Measurements from ENCODE around the gene NUP160. TPM values are rescaled to one million over a fixed set of nuclear protein-coding genes. Genes with fewer than 3 reads are reported as not detected.

The NUP160 gene
- total and polyA plus RNA-seq, 10 of the 15 experiments (the other 5 are each of a cell fraction or from before 2014, with no cell fraction given): 24.0 to 87.6 (median 54.6) TPM

DNA sequence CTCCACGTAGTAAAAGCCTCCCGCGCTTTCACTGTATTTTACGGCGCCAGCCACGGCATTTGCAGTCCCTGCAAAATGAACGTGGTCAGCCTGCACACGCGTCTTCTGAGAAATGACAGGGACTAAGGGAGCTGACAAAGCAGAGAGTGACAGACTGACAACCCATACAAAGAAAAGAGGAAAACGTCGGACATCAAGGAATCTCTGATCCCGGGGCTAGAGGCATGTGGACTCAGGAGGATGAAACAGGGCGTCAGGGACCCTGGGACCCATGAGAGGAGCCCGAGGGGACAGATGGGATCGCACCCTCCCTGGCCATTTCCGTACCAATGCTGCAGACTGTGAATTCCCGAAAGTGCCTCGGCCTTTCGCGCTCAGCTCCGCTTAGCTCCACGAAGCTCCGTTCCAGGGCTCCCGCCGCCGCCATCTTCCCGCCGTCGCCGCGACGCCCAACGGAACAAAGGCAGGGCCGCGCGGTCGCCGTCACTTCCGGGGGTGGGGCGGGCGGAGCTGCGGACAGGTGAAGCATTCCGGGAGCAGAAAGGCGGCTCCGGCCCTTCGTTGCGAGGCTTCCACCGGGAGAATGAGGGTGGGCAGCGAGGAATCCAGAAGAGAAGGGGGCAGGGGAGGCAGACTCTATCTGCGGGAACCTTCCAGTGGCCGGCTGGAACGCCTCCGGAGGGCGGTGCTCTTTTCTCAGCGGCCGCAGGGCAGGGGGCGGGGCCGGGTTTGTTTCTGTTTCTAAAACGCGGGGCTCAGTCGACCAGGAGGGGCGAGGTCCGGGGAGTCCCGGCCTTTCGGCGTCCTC is at the start of gene NUP160 (continued):
- TF ChIP-seq, protein P1, sequence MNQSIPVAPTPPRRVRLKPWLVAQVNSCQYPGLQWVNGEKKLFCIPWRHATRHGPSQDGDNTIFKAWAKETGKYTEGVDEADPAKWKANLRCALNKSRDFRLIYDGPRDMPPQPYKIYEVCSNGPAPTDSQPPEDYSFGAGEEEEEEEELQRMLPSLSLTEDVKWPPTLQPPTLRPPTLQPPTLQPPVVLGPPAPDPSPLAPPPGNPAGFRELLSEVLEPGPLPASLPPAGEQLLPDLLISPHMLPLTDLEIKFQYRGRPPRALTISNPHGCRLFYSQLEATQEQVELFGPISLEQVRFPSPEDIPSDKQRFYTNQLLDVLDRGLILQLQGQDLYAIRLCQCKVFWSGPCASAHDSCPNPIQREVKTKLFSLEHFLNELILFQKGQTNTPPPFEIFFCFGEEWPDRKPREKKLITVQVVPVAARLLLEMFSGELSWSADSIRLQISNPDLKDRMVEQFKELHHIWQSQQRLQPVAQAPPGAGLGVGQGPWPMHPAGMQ (IDR thresholded peaks at IDR 0.05; ENCODE audit: borderline replicate concordance): no peak
- TF ChIP-seq, protein P2, sequence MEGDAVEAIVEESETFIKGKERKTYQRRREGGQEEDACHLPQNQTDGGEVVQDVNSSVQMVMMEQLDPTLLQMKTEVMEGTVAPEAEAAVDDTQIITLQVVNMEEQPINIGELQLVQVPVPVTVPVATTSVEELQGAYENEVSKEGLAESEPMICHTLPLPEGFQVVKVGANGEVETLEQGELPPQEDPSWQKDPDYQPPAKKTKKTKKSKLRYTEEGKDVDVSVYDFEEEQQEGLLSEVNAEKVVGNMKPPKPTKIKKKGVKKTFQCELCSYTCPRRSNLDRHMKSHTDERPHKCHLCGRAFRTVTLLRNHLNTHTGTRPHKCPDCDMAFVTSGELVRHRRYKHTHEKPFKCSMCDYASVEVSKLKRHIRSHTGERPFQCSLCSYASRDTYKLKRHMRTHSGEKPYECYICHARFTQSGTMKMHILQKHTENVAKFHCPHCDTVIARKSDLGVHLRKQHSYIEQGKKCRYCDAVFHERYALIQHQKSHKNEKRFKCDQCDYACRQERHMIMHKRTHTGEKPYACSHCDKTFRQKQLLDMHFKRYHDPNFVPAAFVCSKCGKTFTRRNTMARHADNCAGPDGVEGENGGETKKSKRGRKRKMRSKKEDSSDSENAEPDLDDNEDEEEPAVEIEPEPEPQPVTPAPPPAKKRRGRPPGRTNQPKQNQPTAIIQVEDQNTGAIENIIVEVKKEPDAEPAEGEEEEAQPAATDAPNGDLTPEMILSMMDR (IDR thresholded peaks at IDR 0.05 in 2 of 3, conservative IDR thresholded peaks at IDR 0.05 in 1 of 3; ENCODE audit: control insufficient read depth in 2 of 3, extremely low read depth in 1 of 3, insufficient read depth in 1 of 3, low read depth in 3 of 3, low read length in 3 of 3): peak in 1 of 3 experiments; percentile 26; a peak in 1 of 6 replicates
- no peak; the same call in 2 of the 3 replicates for TF ChIP-seq POU2F2 (IDR thresholded peaks at IDR 0.05; ENCODE audit: borderline replicate concordance, low read depth, low read length)
- TF ChIP-seq, protein P3, sequence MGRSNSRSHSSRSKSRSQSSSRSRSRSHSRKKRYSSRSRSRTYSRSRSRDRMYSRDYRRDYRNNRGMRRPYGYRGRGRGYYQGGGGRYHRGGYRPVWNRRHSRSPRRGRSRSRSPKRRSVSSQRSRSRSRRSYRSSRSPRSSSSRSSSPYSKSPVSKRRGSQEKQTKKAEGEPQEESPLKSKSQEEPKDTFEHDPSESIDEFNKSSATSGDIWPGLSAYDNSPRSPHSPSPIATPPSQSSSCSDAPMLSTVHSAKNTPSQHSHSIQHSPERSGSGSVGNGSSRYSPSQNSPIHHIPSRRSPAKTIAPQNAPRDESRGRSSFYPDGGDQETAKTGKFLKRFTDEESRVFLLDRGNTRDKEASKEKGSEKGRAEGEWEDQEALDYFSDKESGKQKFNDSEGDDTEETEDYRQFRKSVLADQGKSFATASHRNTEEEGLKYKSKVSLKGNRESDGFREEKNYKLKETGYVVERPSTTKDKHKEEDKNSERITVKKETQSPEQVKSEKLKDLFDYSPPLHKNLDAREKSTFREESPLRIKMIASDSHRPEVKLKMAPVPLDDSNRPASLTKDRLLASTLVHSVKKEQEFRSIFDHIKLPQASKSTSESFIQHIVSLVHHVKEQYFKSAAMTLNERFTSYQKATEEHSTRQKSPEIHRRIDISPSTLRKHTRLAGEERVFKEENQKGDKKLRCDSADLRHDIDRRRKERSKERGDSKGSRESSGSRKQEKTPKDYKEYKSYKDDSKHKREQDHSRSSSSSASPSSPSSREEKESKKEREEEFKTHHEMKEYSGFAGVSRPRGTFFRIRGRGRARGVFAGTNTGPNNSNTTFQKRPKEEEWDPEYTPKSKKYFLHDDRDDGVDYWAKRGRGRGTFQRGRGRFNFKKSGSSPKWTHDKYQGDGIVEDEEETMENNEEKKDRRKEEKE (IDR thresholded peaks at IDR 0.05): no peak
- no peak for TF ChIP-seq HDAC2 (IDR thresholded peaks at IDR 0.05)
- peak; percentile 83 for TF ChIP-seq GABPA (IDR thresholded peaks at IDR 0.05; ENCODE audit: low read depth)
- peak; percentile 100 for TF ChIP-seq POLR2A (IDR thresholded peaks at IDR 0.05; ENCODE audit: low read depth, low read length)
- no peak for TF ChIP-seq FOXM1 (IDR thresholded peaks at IDR 0.05; ENCODE audit: low read depth, low read length)
- TF ChIP-seq CHD2 (IDR thresholded peaks at IDR 0.05; ENCODE audit: borderline replicate concordance, low read depth, low read length): peak; percentile 55; the same call in 1 of the 2 replicates
- TF ChIP-seq, protein P4, sequence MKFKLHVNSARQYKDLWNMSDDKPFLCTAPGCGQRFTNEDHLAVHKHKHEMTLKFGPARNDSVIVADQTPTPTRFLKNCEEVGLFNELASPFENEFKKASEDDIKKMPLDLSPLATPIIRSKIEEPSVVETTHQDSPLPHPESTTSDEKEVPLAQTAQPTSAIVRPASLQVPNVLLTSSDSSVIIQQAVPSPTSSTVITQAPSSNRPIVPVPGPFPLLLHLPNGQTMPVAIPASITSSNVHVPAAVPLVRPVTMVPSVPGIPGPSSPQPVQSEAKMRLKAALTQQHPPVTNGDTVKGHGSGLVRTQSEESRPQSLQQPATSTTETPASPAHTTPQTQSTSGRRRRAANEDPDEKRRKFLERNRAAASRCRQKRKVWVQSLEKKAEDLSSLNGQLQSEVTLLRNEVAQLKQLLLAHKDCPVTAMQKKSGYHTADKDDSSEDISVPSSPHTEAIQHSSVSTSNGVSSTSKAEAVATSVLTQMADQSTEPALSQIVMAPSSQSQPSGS (IDR thresholded peaks at IDR 0.05; ENCODE audit: low read length): no peak
- no peak for TF ChIP-seq GATAD2B (conservative IDR thresholded peaks at IDR 0.05; ENCODE audit: low read depth)
- TF ChIP-seq NBN (IDR thresholded peaks at IDR 0.05): peak; percentile 53
- TF ChIP-seq E2F8 (IDR thresholded peaks at IDR 0.05; ENCODE audit: low read depth, partially characterized antibody): no peak
- TF ChIP-seq ZNF687 (IDR thresholded peaks at IDR 0.05): peak; percentile 40; the same call in 1 of the 2 replicates

Data from GM12878 (cell line).